ENCODE data around the gene SNAP25. TPM values are rescaled to one million over a fixed set of nuclear protein-coding genes. Genes with fewer than 3 reads are reported as not detected.

SNAP25 gene
- total and polyA plus RNA-seq, 2 donors (not counting 1 experiment from before 2014, with no cell fraction given), result 0.27 TPM; not detected in 1

GRCh38 chr20:10170261-10170660, 48.4 kb upstream of the SNAP25 start:
- Mint-ChIP-seq H3K27ac (no peak overlapping the region), H3K27me3 (peaks cover 27% of the 10 kb centered on the region), H3K4me1 (peaks cover 9% of the 10 kb centered on the region), H3K9me3 (ENCODE audit: insufficient read depth) (peaks cover 3% of the 10 kb centered on the region), H3K4me3 (no peak overlapping the region)
- no peak overlapping the region for H3K27ac ChIP-seq (ENCODE audit: low read length in 2 of 2)
- no peak overlapping the region for H2AFZ ChIP-seq (ENCODE audit: insufficient read depth, low read depth, low read length, poor library complexity, severe bottlenecking)
- ATAC-seq (ENCODE audit: low read depth) (no peak), DNase-seq (no peak)
- H3K4me1 ChIP-seq (ENCODE audit: control insufficient read depth in 2 of 2, insufficient read depth in 2 of 2, low read length in 2 of 2), result peaks cover 0 to 5% of the 10 kb centered on the region in 2 donors
- POLR2A ChIA-PET, result no interaction called here
- TF ChIP-seq EZH2 (IDR thresholded peaks at IDR 0.05; ENCODE audit: borderline replicate concordance, insufficient read depth, low read depth, low read length, poor library complexity, severe bottlenecking) (no peak), CTCF (IDR thresholded peaks at IDR 0.05) (no peak)
- CTCF ChIA-PET, result no interaction called here
- H3K4me2 ChIP-seq (replicated peaks; ENCODE audit: low read depth, low read length, poor library complexity, severe bottlenecking), result no peak overlapping the region
- intact Hi-C loops (cut with micrococcal nuclease), result no loop called here
- H4K20me1 ChIP-seq (ENCODE audit: control insufficient read depth, insufficient read depth, low read length, poor library complexity, severe bottlenecking), result no peaks in the 10 kb centered on the region
- H3K9me3 ChIP-seq (ENCODE audit: control extremely low read depth in 1 of 3, control insufficient read depth in 2 of 3, insufficient read depth in 1 of 3, low read length in 2 of 3), result peaks cover 0 to 11% (median 2%) of the 10 kb centered on the region in 3 donors
- peaks cover 0 to 26% (median 7%) of the 10 kb centered on the region in 4 experiments for H3K27me3 ChIP-seq (replicated peaks in 1 of 4; ENCODE audit: control extremely low read depth in 1 of 4, control insufficient read depth in 3 of 4, insufficient read depth in 4 of 4, low read length in 3 of 4)
- H3K9ac ChIP-seq (ENCODE audit: low read length), result no peak overlapping the region
- no CpG with 5 or more reads among the region's 2 CpGs for WGBS (ENCODE audit: insufficient coverage)
- H3K4me3 ChIP-seq (ENCODE audit: control extremely low read depth in 1 of 5, extremely low read depth in 1 of 5, insufficient read depth in 1 of 5, low read depth in 2 of 5, low read length in 4 of 5), result no peak overlapping the region
- no peaks in the 10 kb centered on the region for H3K36me3 ChIP-seq (replicated peaks in 1 of 2; ENCODE audit: control extremely low read depth in 1 of 2, control insufficient read depth in 1 of 2, extremely low read depth in 1 of 2, insufficient read depth in 2 of 2, low read length in 1 of 2)
- no peaks in the 10 kb centered on the region for H3K79me2 ChIP-seq (ENCODE audit: control insufficient read depth, insufficient read depth, low read length)

- ChIA-PET POLR2A (no interaction called here), CTCF (no interaction called here)
- Mint-ChIP-seq H3K27me3 (peaks cover 27% of the 10 kb centered on the region), H3K4me3 (peak overlapping the region; percentile 56), H3K27ac (no peak overlapping the region), H3K4me1 (peaks cover 9% of the 10 kb centered on the region), H3K9me3 (ENCODE audit: insufficient read depth) (peaks cover 3% of the 10 kb centered on the region)
- Histone ChIP-seq H3K79me2 (ENCODE audit: control insufficient read depth, insufficient read depth, low read length) (no peaks in the 10 kb centered on the region), H2AFZ (ENCODE audit: insufficient read depth, low read depth, low read length, poor library complexity, severe bottlenecking) (no peak overlapping the region), H3K27ac (ENCODE audit: low read length in 2 of 2) (no peak overlapping the region), H3K9me3 (ENCODE audit: control extremely low read depth in 1 of 3, control insufficient read depth in 2 of 3, insufficient read depth in 1 of 3, low read length in 2 of 3) (peaks cover 0 to 11% (median 2%) of the 10 kb centered on the region in 3 donors), H3K9ac (ENCODE audit: low read length) (peak overlapping the region; percentile 20), H3K4me1 (ENCODE audit: control insufficient read depth in 2 of 2, insufficient read depth in 2 of 2, low read length in 2 of 2) (peaks cover 0 to 5% of the 10 kb centered on the region in 2 donors), H3K36me3 (replicated peaks in 1 of 2; ENCODE audit: control extremely low read depth in 1 of 2, control insufficient read depth in 1 of 2, extremely low read depth in 1 of 2, insufficient read depth in 2 of 2, low read length in 1 of 2) (no peaks in the 10 kb centered on the region), H3K27me3 (replicated peaks in 1 of 4; ENCODE audit: control extremely low read depth in 1 of 4, control insufficient read depth in 3 of 4, insufficient read depth in 4 of 4, low read length in 3 of 4) (peaks cover 0 to 26% (median 9%) of the 10 kb centered on the region in 4 experiments), H4K20me1 (ENCODE audit: control insufficient read depth, insufficient read depth, low read length, poor library complexity, severe bottlenecking) (no peaks in the 10 kb centered on the region), H3K4me3 (ENCODE audit: control extremely low read depth in 1 of 5, extremely low read depth in 1 of 5, insufficient read depth in 1 of 5, low read depth in 2 of 5, low read length in 4 of 5) (no peak overlapping the region), H3K4me2 (replicated peaks; ENCODE audit: low read depth, low read length, poor library complexity, severe bottlenecking) (peak overlapping the region; percentile 48)
- DNase-seq (no peak), ATAC-seq (ENCODE audit: low read depth) (no peak)
- TF ChIP-seq CTCF (IDR thresholded peaks at IDR 0.05) (no peak), EZH2 (IDR thresholded peaks at IDR 0.05; ENCODE audit: borderline replicate concordance, insufficient read depth, low read depth, low read length, poor library complexity, severe bottlenecking) (no peak)
- intact Hi-C loops (cut with micrococcal nuclease), result no loop called here
- 2% methylated on average over 34 of the region's 47 CpGs for WGBS (ENCODE audit: insufficient coverage)
These were observed 46.5 kb upstream of the SNAP25 start for GRCh38 chr20:10171864-10172751.

All from B cell (primary cell).